ENCODE data around the gene NOC4L. TPM values are rescaled to one million over a fixed set of nuclear protein-coding genes. Genes with fewer than 3 reads are reported as not detected.

Gene NOC4L
- total RNA-seq, 1 experiment from 2014 or later: 62.5 TPM

DNA sequence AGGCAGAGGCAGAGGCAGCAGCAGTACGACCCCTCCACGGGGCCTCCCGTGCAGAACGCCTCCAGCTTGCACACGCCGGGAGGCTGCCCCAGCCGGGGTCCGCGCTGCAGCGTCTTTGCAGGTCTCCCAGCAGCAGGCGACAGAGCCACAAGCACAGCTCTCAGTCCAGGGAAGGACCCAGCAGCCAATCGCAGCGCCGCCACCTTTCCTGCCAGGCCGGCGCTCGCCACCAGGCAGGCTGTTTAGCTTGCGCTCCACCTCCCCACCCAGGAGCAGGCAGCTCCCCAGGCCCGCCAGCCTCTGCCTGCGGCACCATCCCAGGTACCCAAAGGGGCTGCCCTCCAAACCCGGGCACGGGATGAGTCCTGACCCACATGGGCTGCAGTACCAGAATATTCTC is 25.4 kb upstream of the NOC4L start:
- Mint-ChIP-seq H3K4me3 (ENCODE audit: low read depth, unreplicated experiment) (no peak overlapping the region), H3K4me1 (ENCODE audit: low read depth, unreplicated experiment) (no peaks in the 10 kb centered on the region), H3K27me3 (ENCODE audit: unreplicated experiment) (no peaks in the 10 kb centered on the region), H3K9me3 (ENCODE audit: low read depth, unreplicated experiment) (no peaks in the 10 kb centered on the region), H3K27ac (ENCODE audit: unreplicated experiment) (no peak overlapping the region), H3K36me3 (ENCODE audit: insufficient read depth, unreplicated experiment) (peaks cover 44% of the 10 kb centered on the region)
- intact Hi-C loops (cut with micrococcal nuclease; ENCODE audit: unreplicated experiment): no loop called here
- CTCF ChIA-PET: no interaction called here
- no peak for TF ChIP-seq CTCF (IDR thresholded peaks at IDR 0.05; ENCODE audit: unreplicated experiment)
- no TSS peak for BruUV-seq (replicated peaks)
- no peak for DNase-seq

DNA sequence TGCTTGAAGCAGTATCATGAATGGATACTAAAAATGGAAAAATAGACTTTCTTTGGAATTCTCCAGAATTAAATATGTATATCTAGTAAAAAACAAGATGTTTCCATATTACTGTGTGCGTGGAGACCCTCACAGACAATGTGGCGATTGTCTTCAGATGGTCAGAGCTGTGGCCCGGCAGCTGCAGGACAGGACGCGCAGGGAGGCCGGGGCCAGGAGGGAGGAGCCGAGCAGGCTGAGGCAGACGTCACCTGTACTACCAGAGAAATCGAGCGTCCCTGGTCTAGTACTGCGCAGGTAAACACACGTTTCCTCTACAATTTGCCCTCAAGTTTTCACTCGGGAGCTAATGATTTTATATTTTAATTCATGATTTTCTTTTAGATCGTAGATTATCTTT is 23.0 kb upstream of the NOC4L start:
- Mint-ChIP-seq H3K27me3 (ENCODE audit: unreplicated experiment) (no peaks in the 10 kb centered on the region), H3K4me1 (ENCODE audit: low read depth, unreplicated experiment) (no peaks in the 10 kb centered on the region), H3K4me3 (ENCODE audit: low read depth, unreplicated experiment) (no peak overlapping the region), H3K36me3 (ENCODE audit: insufficient read depth, unreplicated experiment) (peaks cover 39% of the 10 kb centered on the region), H3K9me3 (ENCODE audit: low read depth, unreplicated experiment) (peaks cover 5% of the 10 kb centered on the region), H3K27ac (ENCODE audit: unreplicated experiment) (no peak overlapping the region)
- CTCF ChIA-PET: no interaction called here
- intact Hi-C loops (cut with micrococcal nuclease; ENCODE audit: unreplicated experiment): no loop called here
- DNase-seq: no peak
- BruUV-seq (replicated peaks): no TSS peak
- no peak for TF ChIP-seq CTCF (IDR thresholded peaks at IDR 0.05; ENCODE audit: unreplicated experiment)

- Mint-ChIP-seq H3K27me3 (ENCODE audit: unreplicated experiment) (no peaks in the 10 kb centered on the region), H3K36me3 (ENCODE audit: insufficient read depth, unreplicated experiment) (peaks cover 46% of the 10 kb centered on the region), H3K27ac (ENCODE audit: unreplicated experiment) (no peak overlapping the region), H3K4me1 (ENCODE audit: low read depth, unreplicated experiment) (no peaks in the 10 kb centered on the region), H3K9me3 (ENCODE audit: low read depth, unreplicated experiment) (peaks cover 8% of the 10 kb centered on the region), H3K4me3 (ENCODE audit: low read depth, unreplicated experiment) (no peak overlapping the region)
- intact Hi-C loops (cut with micrococcal nuclease; ENCODE audit: unreplicated experiment): no loop called here
- BruUV-seq (replicated peaks): no TSS peak
- CTCF ChIA-PET: interaction anchor here (1.2 kb wide), 1 partner anchor 16 kb away, joined by 3 read pairs; no protein-coding TSS in a partner anchor
- no peak for TF ChIP-seq CTCF (IDR thresholded peaks at IDR 0.05; ENCODE audit: unreplicated experiment)
- DNase-seq: no peak
Measured at GRCh38 chr12:132123970-132124765, 20.1 kb upstream of the NOC4L start.

GRCh38 chr12:132124766-132125425 is 19.4 kb upstream of the NOC4L start:
- no peak for TF ChIP-seq CTCF (IDR thresholded peaks at IDR 0.05; ENCODE audit: unreplicated experiment)
- no peaks in the 10 kb centered on the region for H3K27me3 Mint-ChIP-seq (ENCODE audit: unreplicated experiment)
- H3K4me1 Mint-ChIP-seq (ENCODE audit: low read depth, unreplicated experiment): no peaks in the 10 kb centered on the region
- H3K27ac Mint-ChIP-seq (ENCODE audit: unreplicated experiment): no peak overlapping the region
- no TSS peak for BruUV-seq (replicated peaks)
- peaks cover 47% of the 10 kb centered on the region for H3K36me3 Mint-ChIP-seq (ENCODE audit: insufficient read depth, unreplicated experiment)
- H3K4me3 Mint-ChIP-seq (ENCODE audit: low read depth, unreplicated experiment): no peak overlapping the region
- CTCF ChIA-PET: interaction anchor here (1.2 kb wide), 1 partner anchor 15 kb away, joined by 3 read pairs; no protein-coding TSS in a partner anchor
- H3K9me3 Mint-ChIP-seq (ENCODE audit: low read depth, unreplicated experiment): peaks cover 8% of the 10 kb centered on the region
- intact Hi-C loops (cut with micrococcal nuclease; ENCODE audit: unreplicated experiment): no loop called here
- no peak for DNase-seq
